GM12878 (cell line): Measurements from ENCODE around the gene AP4E1. TPM values are rescaled to one million over a fixed set of nuclear protein-coding genes. Genes with fewer than 3 reads are reported as not detected.

ENCODE experiments used
- ATAC-seq: fragments of 200-7000 bp; cut with Tn5 transposase; 3 replicates; pipeline ENCODE4 v1.9.1; 2020; ENCODE audit warnings: mild to moderate bottlenecking, moderate library complexity
- BruUV-seq: library from RNA; stranded (reverse); fragments of 400-500 nt; replicated peaks from 2 replicates; lab custom pipeline; 2021; lab: Mats Ljungman, UMichigan
- CTCF ChIA-PET: fragments of 300-600 bp; sonication (Branson Sonifier 250); formaldehyde crosslinking; extraction: SDS; loops from one replicate; lab custom pipeline; 2021; ENCODE audit warnings: inconsistent platforms; lab: Yijun Ruan, JAX
- POLR2A ChIA-PET: fragments of 350-600 bp; formaldehyde crosslinking; extraction: SDS; loops from one replicate; lab custom pipeline; 2021; ENCODE audit warnings: inconsistent platforms; lab: Charles Lee
- RAD21 ChIA-PET: fragments of 300-600 bp; sonication (Branson Sonifier 250); formaldehyde crosslinking; loops from one replicate; lab custom pipeline; 2023; ENCODE audit warnings: antibody characterized with exemption; ENCODE audit not compliant: unreplicated experiment; lab: Charles Lee
- SMC1A ChIA-PET: fragments of 300-600 bp; sonication (Branson Sonifier 250); formaldehyde crosslinking; loops from one replicate; lab custom pipeline; 2023; ENCODE audit not compliant: unreplicated experiment, uncharacterized antibody; lab: Charles Lee
- DNase-seq: peaks from one replicate; pipeline ENCODE4 v3.0.0-alpha.2; 2011; ENCODE audit warnings: low read depth, low spot score
- FAIRE-seq: peaks from 3 replicates; lab custom pipeline; 2011; peaks lifted over from hg19 to GRCh38; lab: Jason Lieb, UNC
- H2AFZ ChIP-seq: 2 replicates; pipeline ENCODE4 v1.6.0; 2011; ENCODE audit warnings: low read depth, low read length, control low read depth; ENCODE audit not compliant: control insufficient read depth
- H3K27ac ChIP-seq: 2 replicates; pipeline ENCODE4 v1.5.1; 2011; ENCODE audit warnings: control low read depth; ENCODE audit not compliant: control insufficient read depth, insufficient read depth
- H3K27me3 ChIP-seq, 2 experiments: replicated peaks in 1 of 2; 2 replicates each; pipeline versions ENCODE4 v1.6.0 to v1.6.1; 2011; ENCODE audit warnings: low read length in 1 of 2; ENCODE audit not compliant: control insufficient read depth in 2 of 2, insufficient read depth in 2 of 2
- H3K36me3 ChIP-seq, 2 experiments: 2 replicates each; pipeline ENCODE4 v1.5.1; 2011; ENCODE audit warnings: low read length in 1 of 2; ENCODE audit not compliant: control insufficient read depth in 2 of 2, insufficient read depth in 2 of 2
- H3K4me1 ChIP-seq: 2 replicates; pipeline ENCODE4 v1.6.1; 2011; ENCODE audit warnings: mild to moderate bottlenecking, low read length, moderate library complexity, mixed read lengths; ENCODE audit not compliant: control insufficient read depth, insufficient read depth
- H3K4me2 ChIP-seq: 2 replicates; pipeline ENCODE4 v1.6.0; 2011; ENCODE audit warnings: control low read depth; ENCODE audit not compliant: control insufficient read depth, insufficient read depth
- H3K4me3 ChIP-seq: fragments of 200-600 bp; sonication (generic); 2 replicates; pipeline ENCODE4 v1.5.1; 2016
- H3K79me2 ChIP-seq: 2 replicates; pipeline ENCODE4 v1.6.0; 2011; ENCODE audit warnings: low read length; ENCODE audit not compliant: control insufficient read depth, insufficient read depth
- H3K9ac ChIP-seq: 2 replicates; pipeline ENCODE4 v1.8.0; 2011; ENCODE audit warnings: low read length, control low read depth, mixed read lengths; ENCODE audit not compliant: control insufficient read depth, insufficient read depth
- H3K9me3 ChIP-seq: replicated peaks from 3 replicates; pipeline ENCODE4 v1.5.1; 2011; ENCODE audit warnings: mild to moderate bottlenecking, low read length; ENCODE audit not compliant: control insufficient read depth, insufficient read depth
- H4K20me1 ChIP-seq: 2 replicates; pipeline ENCODE4 v1.6.0; 2011; ENCODE audit not compliant: control insufficient read depth, insufficient read depth
- CUX1 ChIP-seq: IDR thresholded peaks from 2 replicates; pipeline ENCODE4 v1.6.1; 2012; ENCODE audit warnings: improper control_type of control experiment, low read depth, low read length; ENCODE audit not compliant: insufficient replicate concordance
- JUND ChIP-seq: IDR thresholded peaks from 2 replicates; pipeline ENCODE4 v1.6.1; 2012; ENCODE audit warnings: low read depth, mild to moderate bottlenecking, low read length, improper control_type of control experiment, moderate library complexity
- MTA2 ChIP-seq: fragments of 450-650 bp; IDR thresholded peaks from 2 replicates; pipeline ENCODE4 v1.6.1; 2016; ENCODE audit warnings: low read depth, mild to moderate bottlenecking, moderate library complexity
- NFYB ChIP-seq: IDR thresholded peaks from 2 replicates; pipeline ENCODE4 v1.6.1; 2011; ENCODE audit warnings: low read depth, mild to moderate bottlenecking, low read length, improper control_type of control experiment, moderate library complexity; ENCODE audit not compliant: insufficient read depth
- NKRF ChIP-seq: fragments of 450-650 bp; conservative IDR thresholded peaks from 2 replicates; pipeline ENCODE4 v1.6.1; 2017; ENCODE audit warnings: mild to moderate bottlenecking, moderate library complexity
- PAX8 ChIP-seq: fragments of 450-650 bp; IDR thresholded peaks from 2 replicates; pipeline ENCODE4 v1.6.1; 2017; ENCODE audit warnings: mild to moderate bottlenecking, moderate library complexity
- PML ChIP-seq: IDR thresholded peaks from 2 replicates; pipeline ENCODE4 v1.6.1; 2012; ENCODE audit warnings: low read length, inconsistent platforms
- REST ChIP-seq: IDR thresholded peaks from 2 replicates; pipeline ENCODE4 v1.6.1; 2012; ENCODE audit warnings: mild to moderate bottlenecking, low read depth, low read length
- ZNF207 ChIP-seq: fragments of 450-650 bp; IDR thresholded peaks from 2 replicates; pipeline ENCODE4 v1.6.1; 2014; ENCODE audit warnings: antibody characterized with exemption, mild to moderate bottlenecking, borderline replicate concordance
- ZNF622 ChIP-seq: fragments of 450-650 bp; IDR thresholded peaks from 2 replicates; pipeline ENCODE4 v1.6.1; 2017; ENCODE audit warnings: mild to moderate bottlenecking, inconsistent platforms
- WGBS: methylation state at CpG from one replicate; pipeline ENCODE4 v1.1.6; 2016; ENCODE audit warnings: low lambda C conversion rate; ENCODE audit not compliant: insufficient replicate concordance, insufficient coverage; ENCODE audit errors: missing lambda C conversion rate; 5-methylcytosine and 5-hydroxymethylcytosine counted together
- in situ Hi-C: fragments of 300-500 bp; cut with MboI; formaldehyde crosslinking; loops from 9 replicates; pipeline ENCODE4 v1.14.3; 2018; ENCODE audit warnings: mixed read lengths
- intact Hi-C: fragments of 100-400 bp; cut with micrococcal nuclease; formaldehyde crosslinking; loops from one replicate; pipeline ENCODE4 v1.14.2; 2022; ENCODE audit not compliant: unreplicated experiment
- polyA plus RNA-seq, 11 experiments: library from polyadenylated mRNA; depleted of rRNA in 4 of 11; unstranded in 6 of 11; stranded (reverse) in 5 of 11; fragments of >200 nt; fragmentation: Nextera tagmentation in 4 of 11; fragmentation: Illumina TruSeq in 1 of 11; extraction: Ambion mirVana in 4 of 11; extraction: Trizol in 1 of 11; gene quantifications; 1 replicate in 1 of 11; 2 replicates in 10 of 11; pipeline versions ENCODE4 v1.2.1 to v1.2.3, GENCODE V29; 2011 to 2016; ENCODE audit warnings: inconsistent platforms in 2 of 11, missing spikeins in 2 of 11, low read depth in 1 of 11
- total RNA-seq, 4 experiments: library from RNA; depleted of rRNA in 3 of 4; stranded (reverse); fragments of >200 nt in 3 of 4; fragmentation: Illumina TruSeq in 1 of 4; extraction: Trizol in 1 of 4; gene quantifications; 2 replicates each; pipeline versions ENCODE4 v1.2.1 to v1.2.3, GENCODE V29; 2013 to 2021
- TF ChIP-seq, protein P1 (sequence below): fragments of 450-650 bp; IDR thresholded peaks from 2 replicates; pipeline ENCODE4 v1.6.1; 2016; ENCODE audit warnings: mild to moderate bottlenecking

The AP4E1 gene
- total and polyA plus RNA-seq, 10 of the 15 experiments (the other 5 are each of a cell fraction or from before 2014, with no cell fraction given): 1.2 to 11.4 (median 6.7) TPM

DNA sequence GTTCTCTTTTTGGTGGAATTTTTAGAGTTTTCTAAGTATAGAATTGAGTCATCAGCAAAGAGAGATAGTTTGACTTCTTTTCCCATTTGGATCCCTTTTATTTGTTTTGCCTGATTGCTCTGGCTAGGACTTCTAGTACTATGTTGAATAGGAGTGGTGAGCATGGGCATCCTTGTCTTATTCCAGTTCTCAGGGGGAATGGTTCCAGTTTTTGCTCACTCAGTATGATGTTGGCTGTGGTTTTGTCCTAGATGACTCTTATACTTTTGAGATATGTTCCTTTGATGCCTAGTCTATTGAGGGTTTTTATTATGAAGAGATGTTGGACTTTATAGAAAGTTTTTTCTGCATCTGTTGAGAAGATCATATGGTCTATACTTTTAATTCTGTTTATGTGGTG, 113.7 kb downstream of the AP4E1 start (continued):
- no peak for TF ChIP-seq NKRF

DNA sequence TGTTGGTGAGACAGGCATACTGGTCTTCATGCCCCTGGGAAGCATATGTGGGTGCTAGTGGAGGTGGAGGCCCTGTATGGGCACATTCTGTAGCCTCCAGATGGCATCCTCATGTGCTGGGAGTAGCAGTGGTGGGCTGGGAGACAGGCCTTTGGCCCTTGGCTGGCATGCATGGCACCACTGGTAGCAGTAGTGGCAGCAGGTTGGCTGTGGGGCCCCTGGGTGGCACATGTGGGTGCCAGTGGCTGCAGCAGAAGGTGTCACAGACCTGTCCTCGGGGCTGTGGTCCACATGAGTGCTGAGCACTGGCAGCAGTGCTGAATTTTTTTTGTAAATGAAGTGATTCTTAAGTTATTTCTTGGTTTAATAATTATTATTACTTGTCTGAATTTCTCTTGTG, 115.0 kb downstream of the AP4E1 start:
- DNase-seq (no peak), ATAC-seq (no peak), FAIRE-seq (no peak)
- H3K27ac ChIP-seq: no peak overlapping the region
- POLR2A ChIA-PET: no interaction called here
- SMC1A ChIA-PET: no interaction called here
- in situ Hi-C loops: no loop called here
- no peak overlapping the region for H2AFZ ChIP-seq
- BruUV-seq: no TSS peak
- CTCF ChIA-PET: interaction anchor here (0.6 kb wide), 1 partner anchor 137 kb away, joined by 3 read pairs; no protein-coding TSS in a partner anchor
- H3K4me2 ChIP-seq: no peak overlapping the region
- no peaks in the 10 kb centered on the region; the same call in 2 of the 3 replicates for H3K9me3 ChIP-seq
- no peaks in the 10 kb centered on the region for H3K27me3 ChIP-seq
- no peaks in the 10 kb centered on the region for H3K4me1 ChIP-seq
- 88% methylated on average over 1 of the region's 1 CpG for WGBS
- no peaks in the 10 kb centered on the region for H4K20me1 ChIP-seq
- H3K9ac ChIP-seq: no peak overlapping the region
- RAD21 ChIA-PET: no interaction called here
- H3K79me2 ChIP-seq: no peaks in the 10 kb centered on the region
- no peak overlapping the region for H3K4me3 ChIP-seq
- no peaks in the 10 kb centered on the region for H3K36me3 ChIP-seq
- intact Hi-C loops: no loop called here
- TF ChIP-seq PML: no peak
- no peak for TF ChIP-seq JUND
- no peak for TF ChIP-seq CUX1
- TF ChIP-seq ZNF622: no peak
- TF ChIP-seq ZNF207: no peak
- TF ChIP-seq PAX8: no peak
- no peak for TF ChIP-seq NFYB
- TF ChIP-seq MTA2: no peak
- TF ChIP-seq, protein P1, sequence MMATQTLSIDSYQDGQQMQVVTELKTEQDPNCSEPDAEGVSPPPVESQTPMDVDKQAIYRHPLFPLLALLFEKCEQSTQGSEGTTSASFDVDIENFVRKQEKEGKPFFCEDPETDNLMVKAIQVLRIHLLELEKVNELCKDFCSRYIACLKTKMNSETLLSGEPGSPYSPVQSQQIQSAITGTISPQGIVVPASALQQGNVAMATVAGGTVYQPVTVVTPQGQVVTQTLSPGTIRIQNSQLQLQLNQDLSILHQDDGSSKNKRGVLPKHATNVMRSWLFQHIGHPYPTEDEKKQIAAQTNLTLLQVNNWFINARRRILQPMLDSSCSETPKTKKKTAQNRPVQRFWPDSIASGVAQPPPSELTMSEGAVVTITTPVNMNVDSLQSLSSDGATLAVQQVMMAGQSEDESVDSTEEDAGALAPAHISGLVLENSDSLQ: no peak
- TF ChIP-seq REST: no peak
